IPS-NIHi7 (cell line): ENCODE data around the gene CPT1A.
A peak's percentile ranks its signal among the peaks of the same experiment; 100 is the strongest.
"Not testable (repeated sequence)": the region's sequence is repeated elsewhere in the genome, so short reads cannot be mapped to it uniquely, and the experiment has no call there.

Experiments
- DNase-seq: peaks from one replicate; pipeline ENCODE4 v3.0.0; 2012; ENCODE audit warnings: mixed read lengths; ENCODE audit errors: extremely low spot score

Gene CPT1A

DNA sequence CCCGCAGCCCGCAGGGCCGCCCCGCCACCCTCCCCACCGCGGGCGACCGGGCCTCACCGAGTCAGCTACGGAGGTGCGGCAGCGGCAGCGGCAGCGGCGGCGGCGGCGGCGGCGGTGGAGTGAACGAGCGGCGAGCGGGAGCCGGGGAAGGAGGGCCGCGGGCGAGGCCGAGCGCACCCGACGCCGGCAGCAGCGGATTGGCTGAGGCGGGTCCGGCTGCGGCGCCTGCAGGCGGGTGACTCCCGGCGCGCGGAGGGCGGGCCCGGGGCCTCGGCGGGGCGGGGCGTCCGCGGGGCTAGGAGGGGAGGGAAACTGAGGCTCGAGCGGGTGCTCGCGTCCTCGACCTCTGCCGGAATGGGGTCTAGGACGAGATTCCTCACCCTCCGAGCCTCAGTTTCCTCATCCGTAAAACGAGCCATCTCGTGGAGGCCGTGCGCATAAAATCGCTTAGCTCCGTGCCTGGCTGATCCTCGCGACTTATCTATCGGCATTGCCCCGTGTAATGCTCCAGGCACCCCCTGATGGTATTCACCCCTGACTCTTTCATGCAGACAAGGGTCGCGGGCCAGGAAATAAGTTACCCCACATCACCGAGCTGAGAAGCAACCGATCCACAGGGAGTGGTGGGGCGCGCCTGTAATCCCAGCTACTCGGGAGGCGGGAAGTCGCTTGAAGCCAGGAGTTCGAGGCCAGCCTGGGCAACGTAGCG, at the start of gene CPT1A:
CPT1A (minus strand) TSS at position 199 of the 709 bp plus-strand sequence. CDS start 26,442 bp downstream, outside the sequence.
- peak; percentile 86 for DNase-seq

GRCh38 chr11:68890490-68891231, 48.9 kb upstream of the CPT1A start:
- peak; percentile 8 for DNase-seq

- DNase-seq = peak; percentile 88
Observed at GRCh38 chr11:68889948-68890446, 48.3 kb upstream of the CPT1A start.

DNA sequence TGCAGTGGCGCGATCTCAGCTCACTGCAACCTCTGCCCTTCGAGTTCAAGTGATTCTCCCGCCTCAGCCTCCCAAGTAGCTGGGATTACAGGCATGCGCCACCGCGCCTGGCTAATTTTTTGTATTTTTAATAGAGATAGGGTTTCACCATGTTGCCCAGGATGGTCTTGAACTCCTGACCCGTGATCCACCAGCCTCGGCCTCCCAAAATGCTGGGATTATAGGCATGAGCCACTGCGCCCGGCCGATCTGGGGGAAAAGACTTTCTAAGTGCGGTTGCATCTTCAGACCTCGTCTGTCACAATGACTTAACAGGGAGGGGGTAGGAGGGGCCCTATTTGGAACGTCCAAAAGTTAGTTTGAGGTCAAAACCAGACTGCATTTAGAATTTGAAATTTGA, 43.1 kb upstream of the CPT1A start:
- DNase-seq = not testable (repeated sequence)

GRCh38 chr11:68882391-68882790, 40.7 kb upstream of the CPT1A start:
- DNase-seq = no peak

- no peak for DNase-seq
Observed at GRCh38 chr11:68881320-68881719, 39.6 kb upstream of the CPT1A start.

GRCh38 chr11:68880851-68881250, 39.1 kb upstream of the CPT1A start:
- DNase-seq = no peak

DNA sequence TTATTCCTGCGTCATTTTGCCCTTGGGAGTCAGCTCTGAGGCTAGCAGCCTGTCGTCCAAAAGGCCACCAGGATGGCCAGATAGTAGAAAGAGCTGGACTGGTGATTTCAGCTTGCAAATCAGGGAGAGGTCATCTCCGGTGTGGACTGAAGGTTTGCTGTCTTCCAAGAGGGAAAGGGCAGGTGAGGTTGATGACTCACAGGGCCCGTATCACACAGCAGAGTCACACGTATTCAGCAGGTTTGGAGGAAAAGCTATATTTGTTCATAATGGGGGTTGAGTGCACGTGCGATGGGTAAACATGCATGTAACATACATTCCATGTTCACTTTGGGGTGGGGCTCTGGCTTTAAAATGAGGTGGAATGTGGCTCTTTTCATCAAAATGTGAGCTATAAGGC, 36.3 kb upstream of the CPT1A start:
- peak; percentile 10 for DNase-seq

DNA sequence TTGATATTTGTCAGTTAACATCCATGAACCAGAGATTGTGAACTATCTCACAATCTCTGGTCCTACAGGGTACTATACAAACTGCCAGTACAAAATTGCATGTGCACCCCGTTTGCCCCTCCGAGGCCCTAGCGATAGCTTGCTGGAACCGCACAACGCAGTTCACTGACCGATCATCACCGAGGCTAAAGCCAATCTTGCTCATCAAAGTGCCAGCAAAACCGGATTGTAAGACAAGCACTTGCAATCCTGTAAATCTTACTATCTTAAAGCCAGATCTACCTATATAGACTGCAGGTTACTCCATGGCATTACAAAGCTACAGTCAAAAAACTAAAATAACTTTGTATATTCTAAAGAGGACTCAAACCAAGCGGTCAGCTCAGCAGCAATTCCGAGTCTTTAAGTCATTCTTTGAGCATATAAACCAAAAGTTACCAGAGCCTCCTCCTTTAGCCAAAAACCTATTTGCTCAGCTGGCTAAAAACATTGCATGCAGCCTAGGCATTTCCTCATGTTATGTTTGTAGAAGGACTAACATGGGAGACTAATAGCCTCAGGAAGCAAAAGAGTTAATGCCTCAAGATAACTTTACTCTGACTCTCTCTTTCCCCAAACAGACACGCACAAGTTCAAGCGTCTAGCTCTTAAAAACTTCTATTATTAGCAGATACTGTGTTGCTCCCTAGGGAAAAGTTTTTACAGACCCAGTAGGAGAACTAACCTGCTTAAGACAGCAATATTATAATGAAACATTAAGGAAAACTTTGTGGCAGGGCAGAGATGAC, 30.7 kb upstream of the CPT1A start:
- DNase-seq = no peak

GRCh38 chr11:68870470-68870869, 28.8 kb upstream of the CPT1A start:
- peak; percentile 14 for DNase-seq

DNA sequence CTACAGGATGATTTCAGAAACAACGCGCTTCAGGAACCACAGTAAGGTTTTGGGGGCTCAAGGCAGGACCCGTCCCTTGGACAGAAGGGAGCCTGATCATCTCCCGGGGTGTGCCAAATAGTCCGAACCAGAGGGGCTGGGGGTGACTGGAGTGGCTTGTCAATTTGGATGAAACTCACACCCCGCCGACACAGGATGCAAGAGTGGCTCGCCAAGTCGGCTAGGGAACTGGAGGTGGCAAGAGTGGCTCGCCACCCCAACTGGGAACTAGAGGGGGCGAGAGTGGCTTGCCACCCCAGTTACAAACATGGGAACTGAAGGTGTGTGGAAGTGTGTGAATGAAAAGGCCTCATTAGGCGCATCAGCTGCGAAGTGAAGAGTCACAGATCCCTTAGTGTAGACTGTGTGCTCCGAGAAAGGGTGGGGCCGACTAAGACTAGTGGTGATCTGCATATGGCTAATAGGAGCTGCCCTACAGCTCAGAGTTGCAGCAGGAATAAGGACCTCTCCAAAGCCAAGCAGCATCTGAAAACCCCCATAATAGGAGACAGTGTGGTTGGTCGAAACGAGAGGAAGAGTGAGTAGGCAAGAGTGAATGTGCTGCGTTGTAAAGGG, 26.6 kb upstream of the CPT1A start:
- peak; percentile 10 for DNase-seq

- DNase-seq = peak; percentile 8
Observed at GRCh38 chr11:68867066-68867465, 25.4 kb upstream of the CPT1A start.

- DNase-seq = no peak
Observed at GRCh38 chr11:68865241-68865640, 23.5 kb upstream of the CPT1A start.

GRCh38 chr11:68863553-68864265, 22.0 kb upstream of the CPT1A start:
- no peak for DNase-seq

- no peak for DNase-seq
Observed at GRCh38 chr11:68862421-68862820, 20.7 kb upstream of the CPT1A start.

GRCh38 chr11:68859123-68859522, 17.4 kb upstream of the CPT1A start:
- DNase-seq = no peak

DNA sequence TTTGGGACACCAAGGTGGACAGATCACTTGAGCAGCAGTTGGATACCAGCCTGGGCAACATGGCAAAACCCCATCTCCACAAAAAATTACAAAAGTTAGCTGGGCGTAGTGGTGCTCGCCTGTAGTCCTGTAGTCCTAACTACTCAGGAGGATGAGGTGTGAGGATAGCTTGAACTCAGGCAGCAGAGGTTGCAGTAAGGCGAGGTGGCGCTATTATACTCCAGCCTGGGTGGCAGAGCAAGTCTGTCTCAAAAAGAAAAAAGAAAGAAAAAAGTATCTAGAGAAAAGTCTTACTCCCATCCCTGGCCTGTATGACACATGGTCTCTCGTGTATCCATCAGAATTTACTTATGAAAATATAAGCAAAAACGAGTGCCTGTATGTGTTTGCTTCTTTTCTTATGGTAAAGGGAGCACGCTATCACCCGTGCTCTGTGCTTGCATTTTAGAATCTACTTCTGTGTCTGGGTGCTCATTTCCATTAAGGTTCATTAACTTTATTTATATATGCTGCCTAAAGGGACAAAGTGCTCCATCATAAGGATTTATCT, 15.4 kb upstream of the CPT1A start:
- no peak for DNase-seq

GRCh38 chr11:68856425-68857030, 14.8 kb upstream of the CPT1A start:
- DNase-seq = not testable (repeated sequence)

DNA sequence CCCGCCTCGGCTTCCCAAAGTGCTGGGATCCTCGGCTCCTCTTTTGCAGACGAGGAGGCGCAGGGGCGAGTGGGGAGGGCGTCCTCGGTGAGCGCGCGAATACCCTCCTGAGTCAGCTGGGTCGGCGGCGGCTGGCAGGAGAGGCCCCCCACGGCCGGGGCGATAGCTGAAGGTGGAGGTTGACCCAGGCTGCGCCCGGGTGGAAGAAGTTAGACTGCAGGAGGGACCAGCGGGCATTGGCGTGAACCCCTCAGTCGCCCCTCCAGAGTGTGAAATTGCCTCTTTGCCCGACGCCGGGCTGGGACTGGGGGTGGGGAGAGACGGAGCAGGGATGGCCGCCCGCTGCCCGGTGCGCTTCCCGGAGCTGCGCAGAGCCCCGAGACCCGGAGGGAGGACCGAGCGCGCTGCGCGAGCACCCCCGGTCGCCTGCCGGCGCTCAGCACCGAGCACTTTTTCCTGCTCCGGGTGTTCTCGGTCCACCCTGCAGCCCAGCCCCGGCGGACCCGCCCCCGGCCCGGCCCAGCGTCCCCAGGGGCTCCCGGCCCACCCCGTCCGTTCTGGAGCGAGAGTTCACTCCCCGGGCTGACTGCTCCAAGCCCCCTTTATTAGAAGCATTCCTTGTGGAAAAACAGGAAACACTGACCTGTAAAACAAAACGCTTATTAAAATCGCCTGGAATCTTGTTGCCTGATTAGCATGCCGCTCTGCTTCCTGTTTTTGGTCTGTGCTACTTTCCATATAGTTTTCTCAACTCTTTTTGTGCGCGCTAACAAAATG, 13.7 kb upstream of the CPT1A start:
- DNase-seq = peak; percentile 69
